Smooth muscle cell (in vitro differentiated cells): ENCODE data around the gene ZNF213. TPM values are rescaled to one million over a fixed set of nuclear protein-coding genes. Genes with fewer than 3 reads are reported as not detected.

Source experiments
- DNase-seq: peaks from one replicate; lab custom pipeline; 2025; ENCODE audit not compliant: unreplicated experiment; lab: John Stamatoyannopoulos, UW
- H2AFZ ChIP-seq: fragments of 200-600 bp; sonication (generic); 2 replicates; pipeline ENCODE4 v1.6.0; 2016; ENCODE audit warnings: antibody characterized with exemption, low read depth, mild to moderate bottlenecking
- H3F3A ChIP-seq: fragments of 200-600 bp; sonication (generic); 2 replicates; pipeline ENCODE4 v1.6.0; 2017; ENCODE audit warnings: antibody characterized with exemption, low read depth
- H3K27ac ChIP-seq: fragments of 200-600 bp; sonication (generic); 2 replicates; pipeline ENCODE4 v1.5.1; 2016; ENCODE audit warnings: low read depth, mild to moderate bottlenecking
- H3K27me3 ChIP-seq: fragments of 200-600 bp; sonication (generic); 2 replicates; pipeline ENCODE4 v1.6.1; 2016; ENCODE audit warnings: low read depth, mild to moderate bottlenecking
- H3K36me3 ChIP-seq: fragments of 200-600 bp; sonication (generic); 2 replicates; pipeline ENCODE4 v1.5.1; 2016; ENCODE audit warnings: low read depth
- H3K4me1 ChIP-seq: fragments of 200-600 bp; sonication (generic); 2 replicates; pipeline ENCODE4 v1.5.1; 2016; ENCODE audit warnings: low read depth
- H3K4me2 ChIP-seq: fragments of 200-600 bp; sonication (generic); 2 replicates; pipeline ENCODE4 v1.6.0; 2016; ENCODE audit warnings: mild to moderate bottlenecking
- H3K4me3 ChIP-seq: fragments of 200-600 bp; sonication (generic); 2 replicates; pipeline ENCODE4 v1.5.1; 2016; ENCODE audit warnings: mild to moderate bottlenecking
- H3K79me2 ChIP-seq: fragments of 200-600 bp; sonication (generic); 2 replicates; pipeline ENCODE4 v1.6.0; 2016; ENCODE audit warnings: low read depth, mild to moderate bottlenecking
- H3K9ac ChIP-seq: fragments of 200-600 bp; sonication (generic); 2 replicates; pipeline ENCODE4 v1.6.0; 2016; ENCODE audit warnings: low read depth
- H3K9me3 ChIP-seq: fragments of 200-600 bp; sonication (generic); replicated peaks from 2 replicates; pipeline ENCODE4 v1.5.1; 2016; ENCODE audit warnings: low read depth
- H4K20me1 ChIP-seq: fragments of 200-600 bp; sonication (generic); 2 replicates; pipeline ENCODE4 v1.6.0; 2016; ENCODE audit warnings: low read depth
- CTCF ChIP-seq: fragments of 200-600 bp; sonication (generic); IDR thresholded peaks from 2 replicates; pipeline ENCODE4 v1.5.1; 2017; ENCODE audit warnings: borderline replicate concordance, mild to moderate bottlenecking, antibody characterized with exemption; ENCODE audit not compliant: insufficient read depth, poor library complexity, severe bottlenecking
- WGBS: methylation state at CpG from one replicate; pipeline ENCODE4 v1.1.7; 2016; ENCODE audit warnings: low lambda C conversion rate; 5-methylcytosine and 5-hydroxymethylcytosine counted together
- polyA plus RNA-seq: library from polyadenylated mRNA; unstranded; fragments of >200 nt; fragmentation: Nextera tagmentation; extraction: Ambion mirVana; gene quantifications from 2 replicates; pipeline ENCODE4 v1.2.1, GENCODE V29; 2016
- total RNA-seq: library from RNA; depleted of rRNA; stranded (reverse); fragments of >200 nt; gene quantifications from 2 replicates; pipeline ENCODE4 v1.2.3, GENCODE V29; 2014

ZNF213 gene
- total and polyA plus RNA-seq, 2 experiments from 2014 or later, result 9.2 to 9.6 TPM

DNA sequence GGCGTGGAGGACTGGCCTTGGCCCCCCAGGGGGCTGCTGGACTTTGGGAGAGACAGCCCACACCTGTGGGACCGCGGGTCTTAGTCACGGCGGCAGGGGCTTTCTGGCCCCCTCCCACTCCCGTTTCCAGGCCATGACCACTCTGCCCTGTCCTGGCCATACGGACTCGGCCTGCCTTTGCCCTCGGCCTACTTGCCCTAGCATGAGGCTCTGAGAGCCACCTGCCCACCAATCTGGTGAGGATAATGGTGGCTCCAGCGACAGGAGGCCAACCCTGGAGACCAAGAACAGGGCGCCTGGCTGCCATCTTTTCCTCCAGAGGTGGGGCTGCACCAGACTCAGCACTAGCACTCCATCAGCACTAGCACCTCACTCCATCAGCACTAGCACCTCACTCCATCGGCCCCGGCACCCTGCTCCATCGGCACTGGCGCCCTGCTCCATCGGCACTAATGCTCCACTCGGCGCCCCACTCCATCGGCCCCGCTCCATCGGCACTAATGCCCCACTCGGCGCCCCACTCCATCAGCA is 7.0 kb downstream of the ZNF213 start:
- Histone ChIP-seq H3K4me3 (no peak overlapping the region), H3F3A (no peaks in the 10 kb centered on the region), H3K9me3 (no peaks in the 10 kb centered on the region), H3K9ac (no peak overlapping the region), H3K27ac (no peak overlapping the region), H3K36me3 (no peaks in the 10 kb centered on the region), H3K4me2 (no peak overlapping the region), H3K4me1 (no peaks in the 10 kb centered on the region), H4K20me1 (no peaks in the 10 kb centered on the region), H2AFZ (no peak overlapping the region), H3K27me3 (no peaks in the 10 kb centered on the region), H3K79me2 (peaks cover 2% of the 10 kb centered on the region)
- DNase-seq, result no peak
- WGBS, result 95% methylated on average over 23 of the region's 23 CpGs
- no peak for TF ChIP-seq CTCF

DNA sequence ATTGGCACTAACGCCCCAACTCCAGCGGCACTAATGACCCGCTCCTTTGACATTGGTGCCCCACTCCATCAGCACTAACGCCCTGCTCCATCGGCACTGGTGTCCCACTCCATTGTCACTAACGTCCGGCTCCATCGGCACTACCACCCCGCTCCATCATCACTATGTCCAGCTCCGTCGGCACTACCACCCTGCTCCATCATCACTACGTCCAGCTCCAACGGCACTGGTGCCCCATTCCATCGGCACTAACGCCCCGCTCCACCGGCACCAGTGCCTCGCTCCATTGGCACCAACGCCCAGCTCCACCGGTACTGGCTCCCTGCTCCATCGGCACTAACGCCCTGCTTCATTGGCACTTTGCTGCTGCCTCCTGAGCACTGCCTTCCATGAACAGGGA is 7.5 kb downstream of the ZNF213 start:
- Histone ChIP-seq H3K36me3 (no peaks in the 10 kb centered on the region), H4K20me1 (no peaks in the 10 kb centered on the region), H2AFZ (no peak overlapping the region), H3K9me3 (no peaks in the 10 kb centered on the region), H3K4me3 (no peak overlapping the region), H3K4me2 (no peak overlapping the region), H3K79me2 (no peaks in the 10 kb centered on the region), H3K27ac (no peak overlapping the region), H3K4me1 (no peaks in the 10 kb centered on the region), H3F3A (no peaks in the 10 kb centered on the region), H3K27me3 (no peaks in the 10 kb centered on the region), H3K9ac (no peak overlapping the region)
- WGBS, result 89% methylated on average over 22 of the region's 22 CpGs
- no peak for DNase-seq
- no peak for TF ChIP-seq CTCF

GRCh38 chr16:3142770-3143169 is 7.9 kb downstream of the ZNF213 start:
- H3K36me3 ChIP-seq, result no peaks in the 10 kb centered on the region
- H3K79me2 ChIP-seq, result no peaks in the 10 kb centered on the region
- H3K4me3 ChIP-seq, result no peak overlapping the region
- no peak overlapping the region for H3K27ac ChIP-seq
- no peaks in the 10 kb centered on the region for H3K4me1 ChIP-seq
- no peaks in the 10 kb centered on the region for H3F3A ChIP-seq
- no peaks in the 10 kb centered on the region for H3K27me3 ChIP-seq
- 90% methylated on average over 13 of the region's 13 CpGs for WGBS
- no peak for DNase-seq
- no peak overlapping the region for H3K4me2 ChIP-seq
- H3K9ac ChIP-seq, result no peak overlapping the region
- TF ChIP-seq CTCF, result no peak
- no peaks in the 10 kb centered on the region for H3K9me3 ChIP-seq
- no peaks in the 10 kb centered on the region for H4K20me1 ChIP-seq
- H2AFZ ChIP-seq, result no peak overlapping the region

GRCh38 chr16:3143189-3143588 is 8.4 kb downstream of the ZNF213 start:
- no peaks in the 10 kb centered on the region for H3K27me3 ChIP-seq
- no peak overlapping the region for H3K4me3 ChIP-seq
- no peaks in the 10 kb centered on the region for H3F3A ChIP-seq
- H3K4me1 ChIP-seq, result no peaks in the 10 kb centered on the region
- H3K27ac ChIP-seq, result no peak overlapping the region
- H3K9ac ChIP-seq, result no peak overlapping the region
- DNase-seq, result no peak
- no peaks in the 10 kb centered on the region for H3K79me2 ChIP-seq
- no peak overlapping the region for H3K4me2 ChIP-seq
- no peaks in the 10 kb centered on the region for H4K20me1 ChIP-seq
- no peaks in the 10 kb centered on the region for H3K36me3 ChIP-seq
- H2AFZ ChIP-seq, result no peak overlapping the region
- 97% methylated on average over 11 of the region's 11 CpGs for WGBS
- no peak for TF ChIP-seq CTCF
- no peaks in the 10 kb centered on the region for H3K9me3 ChIP-seq
